NCI-H2196 treated with DMSO at 0.1 percent for 48 hours (cell line): ENCODE results near the gene TSTD1.
"Not testable (repeated sequence)": the region's sequence is repeated elsewhere in the genome, so short reads cannot be mapped to it uniquely, and the experiment has no call there.

Experiments
- DNase-seq: peaks from one replicate; lab custom pipeline; 2025; ENCODE audit not compliant: unreplicated experiment; lab: John Stamatoyannopoulos, UW

The TSTD1 gene

DNA sequence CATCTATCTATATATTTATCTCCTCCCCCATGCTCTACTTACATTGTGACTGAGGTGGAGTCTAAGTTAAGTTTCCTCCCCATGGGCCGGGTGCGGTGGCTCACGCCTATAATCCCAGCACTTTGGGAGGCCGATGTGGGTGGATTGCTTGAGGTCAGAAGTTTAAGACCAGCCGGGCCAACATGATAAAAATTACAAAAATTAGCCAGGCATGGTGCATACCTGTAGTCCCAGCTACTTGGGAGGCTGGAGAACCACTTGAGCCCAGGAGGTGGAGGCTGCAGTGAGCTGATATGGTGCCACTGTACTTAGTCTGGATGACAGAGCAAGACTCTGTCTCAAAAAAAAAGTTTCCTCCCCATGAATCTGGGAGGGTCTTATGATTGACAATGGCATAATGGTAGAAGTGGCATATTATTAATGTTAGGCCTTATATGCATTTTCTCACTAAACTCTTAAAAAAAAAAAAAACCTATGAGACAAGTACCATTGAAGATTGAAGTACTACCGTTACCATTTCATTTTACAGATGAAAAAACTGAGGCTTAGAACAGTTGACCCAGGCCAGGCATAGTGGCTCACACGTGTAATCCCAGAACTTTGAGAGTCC, 29.1 kb downstream of the TSTD1 start:
- no peak for DNase-seq

DNA sequence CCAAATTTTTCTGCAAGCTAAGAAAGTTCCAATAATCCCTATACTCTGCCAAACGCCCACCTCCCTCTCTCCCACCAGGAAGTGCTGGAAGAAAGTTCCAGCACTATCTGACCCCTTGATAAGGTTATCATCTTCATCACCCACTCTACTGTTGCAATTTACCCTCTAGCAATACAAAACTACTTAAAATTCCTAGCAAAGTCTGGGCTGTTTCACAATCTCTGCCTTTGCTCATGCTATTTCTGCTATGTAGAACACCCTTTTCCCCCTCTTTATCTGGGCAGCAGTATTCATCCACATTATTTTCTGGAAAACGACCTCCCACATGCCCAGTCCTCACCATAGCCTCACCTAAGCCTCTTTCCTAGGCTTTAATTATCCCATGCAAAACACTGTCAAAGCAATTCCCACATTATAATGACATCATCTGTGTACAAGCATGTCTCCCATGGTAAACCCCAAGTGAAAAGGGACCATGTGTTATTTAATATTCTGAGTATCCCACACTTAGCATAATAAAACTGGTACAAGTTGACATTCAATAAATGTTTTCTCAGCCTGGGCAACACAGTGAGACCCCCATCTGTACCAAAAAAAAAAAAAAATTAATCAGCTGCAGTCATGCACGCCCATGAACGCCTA, 29.8 kb downstream of the TSTD1 start:
- no peak for DNase-seq

DNA sequence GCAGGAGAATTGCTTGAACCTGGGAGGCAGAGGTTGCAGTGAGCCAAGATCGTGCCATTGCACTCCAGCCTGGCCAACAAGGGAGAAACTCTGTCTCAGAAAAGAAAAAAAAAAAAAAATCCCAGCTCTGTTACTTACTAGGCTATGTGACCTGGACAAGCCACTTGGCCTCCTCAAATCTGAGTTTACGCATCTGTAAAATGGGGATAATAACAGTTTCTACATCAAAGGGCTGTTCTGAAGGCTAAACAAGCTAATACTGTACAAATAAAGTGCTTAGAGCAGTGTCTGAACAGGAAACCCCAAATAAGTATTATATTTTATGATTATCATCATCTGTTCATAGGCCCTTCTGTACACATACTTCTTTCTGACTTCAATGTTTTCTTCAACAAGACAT, 31.4 kb downstream of the TSTD1 start:
- no peak for DNase-seq

DNA sequence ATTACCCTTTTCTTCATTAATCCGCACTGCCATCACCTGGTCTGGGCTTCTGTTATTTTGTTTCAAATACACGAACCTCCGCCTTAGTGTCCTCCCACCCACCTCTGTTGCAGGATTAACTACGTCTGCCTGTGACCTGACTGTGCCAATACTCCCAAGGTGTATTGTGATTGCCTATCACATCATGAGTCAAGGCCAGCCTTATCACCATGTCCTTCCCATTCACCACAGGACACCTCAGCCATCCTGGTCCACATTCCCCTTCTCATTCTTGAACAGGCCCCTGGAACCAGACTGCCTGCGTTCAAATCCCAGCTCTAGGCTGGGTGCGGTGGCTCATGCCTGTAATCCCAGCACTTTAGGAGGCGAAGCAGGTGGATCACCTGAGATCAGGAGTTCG, 32.2 kb downstream of the TSTD1 start:
- no peak for DNase-seq

DNA sequence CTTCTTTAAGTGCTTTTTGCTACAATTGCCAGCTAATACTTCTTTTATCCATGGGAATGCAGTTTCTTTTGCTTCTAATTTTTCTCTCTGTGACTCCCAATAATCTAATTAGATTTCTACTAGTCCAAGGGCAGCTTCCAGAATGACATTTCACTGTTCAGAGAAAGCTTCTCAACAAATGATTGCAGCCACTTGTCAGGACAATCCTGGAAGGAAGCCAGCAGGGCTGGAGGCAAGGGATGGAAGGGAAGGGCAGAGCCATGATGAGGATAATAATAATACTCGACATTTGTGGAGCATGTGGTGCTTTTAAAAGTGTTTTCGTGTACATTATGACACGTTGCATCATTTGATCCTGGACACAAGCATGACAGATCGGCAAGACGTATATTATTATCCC, 37.2 kb downstream of the TSTD1 start:
- no peak for DNase-seq

DNA sequence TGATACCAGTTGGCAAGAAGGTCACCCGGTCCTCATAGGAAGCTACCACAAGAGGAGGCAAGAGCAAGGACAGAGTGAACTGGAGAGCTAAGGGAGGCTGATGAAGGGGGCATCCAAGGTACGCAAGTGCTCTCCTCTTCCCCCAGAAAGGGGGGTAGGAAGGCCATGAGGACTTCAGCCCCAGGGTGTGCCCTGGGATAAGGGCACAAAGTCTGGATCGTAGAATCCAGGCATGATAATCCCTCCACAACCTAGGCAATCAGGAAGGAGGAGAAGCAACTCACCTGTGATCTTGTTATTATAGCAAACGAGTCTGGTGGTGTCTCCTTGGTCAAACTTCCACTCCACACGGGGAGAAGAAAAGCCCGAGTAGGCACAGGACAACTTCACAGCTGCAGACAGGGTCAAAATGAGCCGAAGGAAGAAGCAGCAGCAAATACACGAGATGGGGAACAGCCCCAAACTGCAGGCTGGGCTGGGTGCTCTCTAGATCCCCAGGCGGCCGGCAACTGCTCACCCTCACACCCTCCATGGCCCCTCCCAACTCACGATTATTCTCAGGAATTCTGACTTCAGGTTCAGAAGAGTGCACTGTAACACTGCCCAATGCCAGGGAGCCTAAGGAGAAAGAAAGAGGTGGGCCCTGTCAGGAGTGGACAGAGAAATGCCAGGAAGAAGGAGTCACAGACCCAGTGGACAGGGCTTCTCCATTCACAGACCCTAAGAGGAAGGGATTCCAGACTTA, 37.9 kb downstream of the TSTD1 start:
- DNase-seq = no peak

DNA sequence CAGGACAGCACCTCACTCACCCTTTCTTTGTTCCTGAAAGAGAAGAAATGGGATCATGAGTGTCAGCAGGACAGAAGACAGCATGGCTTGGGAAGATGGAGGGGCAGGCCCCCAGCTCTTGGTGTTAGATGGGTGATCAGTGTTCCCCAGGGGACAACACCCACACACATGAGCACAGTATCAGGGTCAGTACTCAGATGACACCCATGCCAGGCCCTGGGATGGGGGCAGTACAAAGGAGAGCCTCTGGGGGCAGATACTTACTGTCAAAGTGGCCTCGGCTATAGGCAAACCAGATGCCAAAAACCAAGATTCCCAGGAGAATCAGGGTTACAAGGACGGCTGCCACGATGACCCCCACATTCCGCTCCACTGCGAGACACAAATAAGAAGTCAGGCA, 39.4 kb downstream of the TSTD1 start:
- DNase-seq = no peak

DNA sequence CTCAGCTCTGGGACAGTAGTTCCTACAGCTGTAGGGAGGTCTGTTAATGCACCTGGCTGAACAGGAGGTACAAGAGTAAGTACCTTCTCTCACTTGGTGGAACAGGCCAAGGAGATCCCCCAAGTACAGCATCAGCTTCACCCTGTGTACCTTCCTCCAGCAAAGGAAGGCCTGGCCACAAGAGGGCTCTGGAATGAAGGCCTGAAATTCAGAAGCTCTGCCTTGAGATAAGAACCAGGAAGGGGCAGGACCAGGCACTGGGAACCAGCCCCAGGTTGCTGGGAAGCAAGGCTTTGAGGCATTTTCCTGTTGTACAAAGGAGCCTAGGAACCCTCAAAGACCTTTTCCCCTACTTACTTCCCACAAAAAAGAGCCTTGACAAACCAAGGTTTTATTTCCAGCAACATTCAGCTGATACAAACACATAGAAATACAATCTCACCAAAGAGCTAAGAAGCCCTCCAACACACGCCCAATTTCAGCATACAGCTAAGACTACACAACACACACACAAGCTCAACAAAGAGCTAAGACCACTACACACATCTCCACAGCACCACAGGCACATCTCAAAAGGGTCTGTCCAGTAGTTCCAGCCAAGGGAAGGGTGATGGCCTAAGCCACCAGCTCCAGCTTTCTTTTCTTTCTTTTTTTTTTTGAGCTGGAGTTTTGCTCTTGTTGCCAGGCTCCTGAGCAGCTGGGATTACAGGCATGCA, 41.3 kb downstream of the TSTD1 start:
- peak; percentile 31 for DNase-seq

DNA sequence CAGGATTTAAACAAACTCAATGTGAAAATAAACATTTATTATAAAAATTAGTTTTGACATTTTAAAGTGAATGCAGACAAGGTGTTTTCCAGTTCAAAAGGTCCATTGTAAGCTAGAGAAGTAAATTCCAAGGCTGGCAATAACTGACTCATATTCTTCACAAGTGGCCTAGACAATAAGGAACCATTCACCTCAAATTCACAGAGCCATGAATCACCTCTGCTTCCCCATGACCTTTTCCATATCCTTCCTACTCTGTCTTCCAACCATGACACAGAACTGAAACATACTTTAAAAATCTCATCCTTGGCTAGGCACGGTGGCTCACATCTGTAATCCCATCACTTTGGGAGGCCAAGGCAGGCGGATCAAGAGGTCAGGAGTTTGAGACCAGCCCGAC, 42.6 kb downstream of the TSTD1 start:
- DNase-seq = no peak

DNA sequence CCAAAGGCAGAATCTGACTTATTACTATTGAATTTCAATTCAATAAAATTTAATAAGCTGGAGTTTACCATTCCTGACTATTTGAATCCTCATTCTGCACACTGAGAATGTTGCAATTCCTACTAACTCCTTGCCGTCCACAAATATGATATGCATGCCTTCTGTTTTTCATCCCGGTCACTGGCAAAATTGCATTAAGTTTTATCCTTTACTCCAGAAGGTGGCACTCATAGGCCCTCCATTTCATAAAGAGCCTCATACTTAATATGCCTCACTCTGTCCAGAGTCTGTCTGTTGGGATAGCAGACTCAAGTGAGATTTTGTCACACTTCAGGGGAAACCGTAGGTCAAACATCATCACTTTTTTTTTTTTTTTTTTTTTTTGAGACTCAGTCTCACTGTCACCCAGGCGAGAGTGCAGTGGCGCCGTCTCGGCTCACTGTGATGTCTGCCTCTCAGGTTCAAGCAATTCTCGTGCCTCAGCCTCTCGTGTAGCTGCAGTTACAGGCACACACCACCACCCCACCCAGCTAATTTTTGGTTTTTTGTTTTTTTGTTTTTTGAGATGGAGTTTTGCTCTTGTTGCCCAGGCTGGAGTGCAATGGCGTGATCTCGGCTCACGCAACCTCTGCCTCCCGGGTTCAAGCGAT, 45.1 kb downstream of the TSTD1 start:
- DNase-seq = no peak

DNA sequence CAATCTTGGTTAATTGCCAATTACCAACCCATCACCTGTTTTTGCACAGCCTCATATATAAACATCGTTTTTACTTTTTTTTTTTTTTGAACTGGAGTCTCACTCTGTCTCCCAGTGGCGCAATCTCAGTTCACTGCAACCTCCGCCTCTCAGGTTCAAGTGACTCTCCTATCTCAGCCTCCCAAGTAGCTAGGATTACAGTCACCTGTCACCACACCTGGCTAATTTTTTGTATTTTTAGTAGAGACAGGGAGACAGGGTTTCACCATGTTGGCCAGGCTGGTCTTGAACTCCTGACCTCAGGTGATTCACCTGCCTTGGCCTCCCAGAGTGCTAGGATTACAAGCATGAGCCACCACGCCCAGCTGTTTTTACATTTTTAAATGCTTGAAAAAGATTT, 46.7 kb downstream of the TSTD1 start:
- DNase-seq = not testable (repeated sequence)
